B cell (primary cell): ENCODE data around the gene PAQR4. TPM values are rescaled to one million over a fixed set of nuclear protein-coding genes. Genes with fewer than 3 reads are reported as not detected.

ENCODE experiments used
- ATAC-seq: fragments of 200-7000 bp; cut with Tn5 transposase; one replicate; pipeline ENCODE4 v1.10.0; 2021; ENCODE audit warnings: low read depth, mild to moderate bottlenecking, moderate number of reproducible peaks, moderate library complexity
- CTCF ChIA-PET: fragments of 350-600 bp; sonication (Branson Sonifier 250); formaldehyde crosslinking; loops from one replicate; lab custom pipeline; 2021; ENCODE audit warnings: antibody characterized with exemption, inconsistent platforms; lab: Charles Lee
- POLR2A ChIA-PET: fragments of 350-600 bp; sonication (Branson Sonifier 250); formaldehyde crosslinking; loops from one replicate; lab custom pipeline; 2021; ENCODE audit warnings: antibody characterized with exemption; lab: Charles Lee
- DNase-seq: peaks from one replicate; pipeline ENCODE4 v3.0.0; 2013
- H2AFZ ChIP-seq: 2 replicates; pipeline ENCODE4 v1.6.1; 2012; ENCODE audit warnings: mild to moderate bottlenecking, low read depth, low read length; ENCODE audit not compliant: insufficient read depth, poor library complexity, severe bottlenecking
- H3K27ac ChIP-seq, 2 donors: 1 replicate in 1 of 2; 2 replicates in 1 of 2; pipeline ENCODE4 v1.5.1; 2012 to 2013; ENCODE audit warnings: low read length in 2 of 2, mild to moderate bottlenecking in 2 of 2, moderate library complexity in 1 of 2
- H3K27me3 ChIP-seq, 4 experiments: fragments of 200-600 bp in 1 of 4; sonication (generic) in 1 of 4; replicated peaks in 1 of 4; 1 replicate in 2 of 4; 2 replicates in 2 of 4; pipeline versions ENCODE4 v1.6.1 to v1.7.0; 2013 to 2016; ENCODE audit warnings: low read length in 3 of 4, mild to moderate bottlenecking in 2 of 4, mixed read lengths in 1 of 4, moderate library complexity in 1 of 4; ENCODE audit not compliant: insufficient read depth in 4 of 4, control insufficient read depth in 3 of 4; ENCODE audit errors: control extremely low read depth in 1 of 4
- H3K36me3 ChIP-seq, 2 experiments: replicated peaks in 1 of 2; 1 replicate in 1 of 2; 2 replicates in 1 of 2; pipeline versions ENCODE4 v1.6.1 to v1.7.1; 2013; ENCODE audit warnings: low read length in 1 of 2; ENCODE audit not compliant: insufficient read depth in 2 of 2, control insufficient read depth in 1 of 2; ENCODE audit errors: control extremely low read depth in 1 of 2, extremely low read depth in 1 of 2
- H3K4me1 ChIP-seq, 2 donors: fragments of 200-600 bp in 1 of 2; sonication (generic) in 1 of 2; 1 replicate in 1 of 2; 2 replicates in 1 of 2; pipeline versions ENCODE4 v1.5.1 to v1.6.1; 2013 to 2017; ENCODE audit warnings: low read length in 2 of 2; ENCODE audit not compliant: control insufficient read depth in 2 of 2, insufficient read depth in 2 of 2
- H3K4me2 ChIP-seq: replicated peaks from 2 replicates; pipeline ENCODE3; 2012; ENCODE audit warnings: mild to moderate bottlenecking, low read depth, low read length; ENCODE audit not compliant: poor library complexity, severe bottlenecking
- H3K4me3 ChIP-seq, 5 experiments: fragments of 200-600 bp in 1 of 5; sonication (generic) in 1 of 5; 1 replicate in 3 of 5; 2 replicates in 2 of 5; pipeline versions ENCODE4 v1.5.1 to v1.7.0; 2011 to 2016; ENCODE audit warnings: low read length in 4 of 5, mild to moderate bottlenecking in 4 of 5, low read depth in 2 of 5, control low read depth in 1 of 5, moderate library complexity in 1 of 5; ENCODE audit not compliant: insufficient read depth in 1 of 5; ENCODE audit errors: control extremely low read depth in 1 of 5, extremely low read depth in 1 of 5
- H3K79me2 ChIP-seq: fragments of 200-600 bp; sonication (generic); one replicate; pipeline ENCODE4 v1.6.0; 2016; ENCODE audit warnings: low read length; ENCODE audit not compliant: control insufficient read depth, insufficient read depth
- H3K9ac ChIP-seq: fragments of 200-600 bp; sonication (generic); 2 replicates; pipeline ENCODE4 v1.6.1; 2017; ENCODE audit warnings: mild to moderate bottlenecking, low read length, moderate library complexity
- H3K9me3 ChIP-seq, 3 donors: one replicate each; pipeline versions ENCODE4 v1.6.1 to v1.7.1; 2013; ENCODE audit warnings: low read length in 2 of 3; ENCODE audit not compliant: control insufficient read depth in 2 of 3, insufficient read depth in 1 of 3; ENCODE audit errors: control extremely low read depth in 1 of 3
- H4K20me1 ChIP-seq: 2 replicates; pipeline ENCODE4 v1.6.0; 2012; ENCODE audit warnings: mild to moderate bottlenecking, low read length; ENCODE audit not compliant: insufficient read depth, control insufficient read depth, poor library complexity, severe bottlenecking
- H3K27ac Mint-ChIP-seq: one replicate; pipeline ENCODE4 v1.8.0; 2021; ENCODE audit warnings: mixed read lengths
- H3K27me3 Mint-ChIP-seq: one replicate; pipeline ENCODE4 v1.8.0; 2021; ENCODE audit warnings: mixed read lengths
- H3K4me1 Mint-ChIP-seq: one replicate; pipeline ENCODE4 v1.8.0; 2021; ENCODE audit warnings: mixed read lengths
- H3K4me3 Mint-ChIP-seq: one replicate; pipeline ENCODE4 v1.8.0; 2021; ENCODE audit warnings: mixed read lengths
- H3K9me3 Mint-ChIP-seq: one replicate; pipeline ENCODE4 v1.8.0; 2022; ENCODE audit warnings: mixed read lengths; ENCODE audit not compliant: insufficient read depth
- CTCF ChIP-seq: fragments of 200-600 bp; IDR thresholded peaks from one replicate; pipeline ENCODE4 v1.8.0; 2022; ENCODE audit warnings: antibody characterized with exemption, mild to moderate bottlenecking
- EZH2 ChIP-seq: IDR thresholded peaks from 2 replicates; pipeline ENCODE4 v1.6.1; 2012; ENCODE audit warnings: borderline replicate concordance, low read depth, mild to moderate bottlenecking, moderate library complexity, low read length; ENCODE audit not compliant: insufficient read depth, poor library complexity, severe bottlenecking
- WGBS: methylation state at CpG from one replicate; pipeline ENCODE4 v1.1.5; 2013; ENCODE audit warnings: missing lambda C conversion rate; ENCODE audit not compliant: insufficient coverage; 5-methylcytosine and 5-hydroxymethylcytosine counted together
- intact Hi-C: fragments of 100-400 bp; cut with micrococcal nuclease; formaldehyde crosslinking; loops from one replicate; pipeline ENCODE4 v1.10.0; 2022
- polyA plus RNA-seq: library from polyadenylated mRNA; depleted of rRNA; stranded (reverse); fragments of >200 nt; gene quantifications from 2 replicates; pipeline ENCODE4 v1.2.3, GENCODE V29; 2012
- total RNA-seq, 2 donors: library from RNA; stranded (reverse); fragments of 120-200 nt in 1 of 2; gene quantifications; 1 replicate in 1 of 2; 2 replicates in 1 of 2; pipeline versions ENCODE4 v1.2.3 to v1.2.4, GENCODE V29; 2013 to 2022

PAQR4 gene
- total and polyA plus RNA-seq, 2 donors (not counting 1 experiment from before 2014, with no cell fraction given): 2.6 to 2.8 TPM

GRCh38 chr16:2974319-2975056, 5.3 kb downstream of the PAQR4 start:
- H3K27ac Mint-ChIP-seq: no peak overlapping the region
- H3K27ac ChIP-seq: no peak overlapping the region
- intact Hi-C loops: no loop called here

More at GRCh38 chr16:2974319-2975056, 5.3 kb downstream of the PAQR4 start:
- TF ChIP-seq CTCF (no peak), EZH2 (no peak)
- DNase-seq (no peak), ATAC-seq (no peak)
- CTCF ChIA-PET: interaction anchor here (0.9 kb wide), 1 partner anchor 9 kb away, joined by 4 read pairs; no protein-coding TSS in a partner anchor
- Histone ChIP-seq H3K4me1 (peaks cover 10% of the 10 kb centered on the region in 2 donors), H4K20me1 (peaks cover under 1% of the 10 kb centered on the region), H2AFZ (no peak overlapping the region), H3K9me3 (no peaks in the 10 kb centered on the region), H3K9ac (no peak overlapping the region), H3K4me2 (no peak overlapping the region), H3K4me3 (no peak overlapping the region), H3K27me3 (peaks cover 0 to 13% (median 2%) of the 10 kb centered on the region in 4 experiments), H3K79me2 (no peaks in the 10 kb centered on the region), H3K36me3 (no peaks in the 10 kb centered on the region)
- POLR2A ChIA-PET: interaction anchor here (0.6 kb wide), 1 partner anchor 85 kb away, joined by 9 read pairs; no protein-coding TSS in a partner anchor
- WGBS: 95% methylated on average over 14 of the region's 15 CpGs
- H3K9me3 Mint-ChIP-seq: no peaks in the 10 kb centered on the region
- H3K4me1 Mint-ChIP-seq: peaks cover 2% of the 10 kb centered on the region
- H3K27me3 Mint-ChIP-seq: peaks cover 4% of the 10 kb centered on the region
- no peak overlapping the region for H3K4me3 Mint-ChIP-seq
